NCI-H524 (cell line): Measurements from ENCODE around the gene ANKRD2.

Experiments
- DNase-seq, 2 experiments: peaks; one replicate each; lab custom pipeline; 2025; lab: John Stamatoyannopoulos, UW

ANKRD2 gene

DNA sequence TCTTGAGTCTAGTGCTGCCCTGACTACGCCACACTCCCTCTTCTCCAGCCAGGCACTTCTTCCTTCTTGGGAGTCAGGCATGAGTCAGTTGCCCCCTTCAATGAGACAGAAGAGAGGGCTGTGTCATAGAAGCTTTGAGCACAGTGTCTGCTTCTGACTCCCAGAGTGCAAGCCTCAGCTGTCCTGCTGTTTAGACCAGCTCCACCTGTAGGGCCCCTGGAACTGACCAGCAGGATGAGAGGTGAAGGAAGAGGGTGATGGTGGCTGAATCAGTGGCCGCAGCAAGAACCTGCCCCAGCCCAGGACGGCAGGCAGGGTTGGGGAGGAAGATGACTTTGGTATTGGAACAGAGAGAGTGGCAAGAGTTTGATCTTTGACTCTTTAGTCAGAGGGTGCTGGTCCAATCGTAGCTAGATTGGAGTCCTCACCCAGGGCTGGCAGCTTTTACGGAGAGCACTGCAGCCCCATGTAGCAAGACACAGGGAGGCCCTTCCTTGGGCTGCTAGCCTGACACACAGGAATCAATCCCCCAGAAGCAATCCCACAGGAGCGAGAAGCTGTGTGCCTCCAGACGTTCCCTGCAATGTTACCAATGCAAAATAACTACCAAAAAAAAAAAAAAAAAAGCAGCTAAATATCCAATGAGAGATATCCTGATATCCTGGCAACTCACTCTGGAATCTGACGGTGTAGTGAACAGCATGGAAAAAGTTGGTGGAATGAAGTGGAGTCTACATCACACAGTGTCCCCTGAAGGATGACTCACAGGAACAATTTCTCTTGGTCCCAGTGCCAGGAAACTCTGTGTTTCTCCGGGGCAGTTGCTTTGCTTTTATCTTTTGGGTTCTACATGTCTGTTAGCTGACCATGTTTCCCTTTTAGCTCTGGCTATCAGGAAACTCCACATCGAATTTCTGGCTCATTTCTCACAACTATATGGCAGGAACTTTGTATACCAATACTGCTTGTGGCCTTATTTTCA, 23.8 kb downstream of the ANKRD2 start:
- DNase-seq = no peak

GRCh38 chr10:97597778-97598177, 25.2 kb downstream of the ANKRD2 start:
- DNase-seq = no peak

DNA sequence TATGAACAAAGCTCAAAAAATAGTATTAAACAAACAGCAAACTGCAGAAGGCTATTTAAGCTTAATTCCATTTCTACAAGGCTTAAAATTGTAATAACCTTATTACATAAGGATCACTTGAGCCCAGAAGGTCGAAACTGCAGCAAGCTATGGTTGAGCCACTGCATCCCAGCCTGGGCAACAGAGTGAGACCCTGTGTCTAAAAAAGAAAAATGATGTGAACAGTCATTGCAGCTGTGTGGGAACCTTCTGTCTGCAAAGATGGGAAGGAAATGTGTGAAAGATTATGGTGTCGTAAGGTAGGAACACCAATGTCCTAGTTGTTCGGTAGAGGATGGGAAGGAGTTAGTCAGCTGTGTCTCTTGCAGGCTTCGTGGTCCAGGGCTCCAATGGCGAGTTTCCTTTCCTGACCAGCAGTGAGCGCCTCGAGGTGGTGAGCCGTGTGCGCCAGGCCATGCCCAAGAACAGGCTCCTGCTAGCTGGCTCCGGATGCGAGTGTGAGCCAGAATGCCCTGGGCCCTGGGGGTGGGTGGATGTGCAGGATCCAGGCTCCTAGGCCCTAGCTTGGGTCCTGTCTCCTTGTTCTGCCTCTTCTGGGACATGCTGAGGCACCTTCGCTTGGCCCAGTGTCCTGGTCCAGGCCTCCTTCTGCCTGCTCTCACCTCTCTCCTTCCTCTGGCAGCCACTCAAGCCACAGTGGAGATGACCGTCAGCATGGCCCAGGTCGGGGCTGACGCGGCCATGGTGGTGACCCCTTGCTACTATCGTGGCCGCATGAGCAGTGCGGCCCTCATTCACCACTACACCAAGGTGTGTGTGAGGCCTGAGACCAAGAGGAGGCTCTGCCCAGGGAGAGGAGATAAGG, 26.1 kb downstream of the ANKRD2 start:
- no peak for DNase-seq

- no peak for DNase-seq
Observed at GRCh38 chr10:97599272-97599619, 26.7 kb downstream of the ANKRD2 start.

DNA sequence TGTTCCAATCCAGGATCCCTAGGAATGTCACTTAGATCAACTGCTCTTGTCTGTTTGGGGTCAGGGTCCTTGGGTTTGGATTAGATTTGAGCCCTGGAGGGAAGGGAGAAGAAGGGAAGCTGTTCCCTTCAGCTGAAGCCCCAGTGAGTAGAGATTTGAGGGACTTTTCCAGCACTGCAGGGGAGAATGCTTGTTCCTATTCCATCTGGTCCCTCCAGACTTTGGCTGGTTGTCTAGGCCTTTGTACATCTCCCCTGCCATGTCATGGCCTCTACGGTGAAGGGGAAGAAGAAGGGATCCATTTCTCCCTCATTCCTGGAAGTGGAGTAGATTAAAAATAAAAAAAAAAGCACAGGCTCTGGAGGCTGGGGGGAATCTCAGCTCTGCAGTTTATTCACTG, 28.0 kb downstream of the ANKRD2 start:
- DNase-seq = no peak

GRCh38 chr10:97601268-97602215, 29.0 kb downstream of the ANKRD2 start:
- no peak for DNase-seq

DNA sequence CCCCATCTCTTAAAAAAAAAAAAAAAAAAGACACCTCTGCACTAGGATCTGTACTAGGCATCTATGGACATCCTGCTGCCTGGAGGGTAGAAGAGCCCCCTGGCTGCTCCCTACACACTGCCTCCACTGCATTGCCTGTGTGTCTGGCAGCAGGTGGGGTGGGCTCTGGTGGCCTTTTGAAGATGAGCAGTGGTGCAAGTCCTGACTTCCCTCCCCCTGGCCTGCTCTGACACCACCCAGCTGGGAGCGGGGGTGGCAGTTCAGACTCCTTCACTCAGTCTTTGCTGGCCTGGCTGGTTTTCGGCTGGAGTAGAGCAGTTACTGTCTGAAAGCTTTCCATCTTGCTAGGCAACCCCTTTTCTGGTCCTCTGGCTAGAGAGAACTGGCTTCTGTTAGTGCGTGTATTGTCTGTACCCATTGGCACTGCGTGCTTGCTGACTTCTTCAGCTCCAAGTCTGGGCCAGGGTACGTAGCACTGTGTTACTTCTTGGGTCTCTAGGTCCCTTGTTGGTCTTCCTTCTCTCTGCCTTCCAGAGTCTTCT, 34.6 kb downstream of the ANKRD2 start:
- no peak for DNase-seq

- no peak for DNase-seq
Observed at GRCh38 chr10:97608991-97609561, 36.5 kb downstream of the ANKRD2 start.

DNA sequence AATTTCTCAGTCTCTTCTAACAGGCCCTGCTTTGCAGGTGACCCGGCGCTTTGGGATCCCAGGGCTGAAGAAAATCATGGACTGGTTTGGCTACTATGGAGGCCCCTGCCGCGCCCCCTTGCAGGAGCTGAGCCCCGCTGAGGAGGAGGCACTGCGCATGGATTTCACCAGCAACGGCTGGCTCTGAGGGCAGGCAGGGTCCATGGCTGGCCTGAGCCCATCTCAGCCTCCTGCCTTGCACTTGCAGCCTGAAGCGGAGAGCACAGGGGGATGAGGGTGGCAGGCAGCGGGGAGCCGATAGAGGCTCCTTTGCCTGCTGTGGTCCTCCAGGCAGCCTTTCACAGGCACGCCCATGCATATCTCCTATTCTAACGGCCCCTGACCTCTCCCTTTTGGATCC, 38.9 kb downstream of the ANKRD2 start:
- no peak for DNase-seq

- DNase-seq = peak in 1 of 2 experiments; percentile 13
Observed at GRCh38 chr10:97612386-97612785, 39.8 kb downstream of the ANKRD2 start.

- DNase-seq = no peak
Observed at GRCh38 chr10:97618285-97618684, 45.7 kb downstream of the ANKRD2 start.

DNA sequence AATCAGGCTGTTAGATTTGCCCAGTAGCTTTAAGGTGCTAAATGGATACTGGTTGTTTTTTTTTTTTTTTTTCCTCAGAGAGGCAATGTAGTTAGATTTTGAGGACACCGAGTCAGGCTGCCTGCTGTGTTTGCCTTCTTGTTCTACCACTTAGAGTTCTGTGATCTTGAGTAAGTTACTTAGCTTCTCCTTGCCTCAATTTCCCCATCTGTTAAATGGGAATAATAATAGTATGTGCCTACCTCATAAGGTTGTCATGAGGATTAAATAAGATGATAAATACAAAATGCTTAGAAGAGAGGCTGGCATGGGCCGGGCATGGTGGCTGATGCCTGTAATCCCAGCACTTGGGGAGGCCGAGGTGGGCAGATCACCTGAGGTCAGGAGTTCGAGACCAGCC, 46.2 kb downstream of the ANKRD2 start:
- no peak for DNase-seq

- no peak for DNase-seq
Observed at GRCh38 chr10:97623277-97623676, 50.7 kb downstream of the ANKRD2 start.

DNA sequence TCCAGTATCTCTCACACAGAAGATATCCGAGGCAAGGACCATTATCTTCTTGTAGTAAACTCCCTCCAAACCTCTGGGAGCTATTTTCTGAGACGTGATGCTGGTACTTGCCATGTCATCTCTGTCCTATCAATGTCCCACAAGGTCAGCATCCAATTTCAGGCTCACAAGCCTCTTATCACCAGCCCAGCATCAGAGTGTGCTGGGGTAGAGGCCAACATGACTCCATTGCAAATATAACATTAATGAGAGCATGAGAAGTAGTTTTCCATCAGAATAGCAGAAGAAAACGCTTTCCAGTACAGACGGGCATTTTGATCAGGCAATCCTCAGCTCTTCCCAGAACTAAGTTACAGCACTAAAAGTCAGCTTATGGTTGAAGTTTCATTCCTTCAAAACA, 55.2 kb downstream of the ANKRD2 start:
- DNase-seq = no peak

DNA sequence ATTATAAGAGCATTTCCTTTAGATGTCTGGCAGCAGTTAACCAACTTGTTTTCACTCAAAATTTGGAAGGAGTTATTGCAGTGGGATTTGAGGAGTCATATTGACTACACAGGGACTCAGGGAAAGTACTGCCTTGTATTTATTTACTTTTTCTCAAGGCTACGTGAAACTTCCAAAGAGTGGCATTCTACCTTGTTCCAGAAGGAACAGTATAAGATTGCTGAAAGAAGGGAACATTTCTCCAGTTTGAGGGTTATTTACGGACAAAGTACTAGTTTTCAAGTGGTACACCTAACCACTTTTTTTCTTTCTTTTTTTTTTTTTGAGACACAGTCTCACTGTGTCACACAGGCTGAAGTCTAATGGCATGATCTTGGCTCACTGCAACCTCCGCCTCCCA, 55.6 kb downstream of the ANKRD2 start:
- DNase-seq = no peak

DNA sequence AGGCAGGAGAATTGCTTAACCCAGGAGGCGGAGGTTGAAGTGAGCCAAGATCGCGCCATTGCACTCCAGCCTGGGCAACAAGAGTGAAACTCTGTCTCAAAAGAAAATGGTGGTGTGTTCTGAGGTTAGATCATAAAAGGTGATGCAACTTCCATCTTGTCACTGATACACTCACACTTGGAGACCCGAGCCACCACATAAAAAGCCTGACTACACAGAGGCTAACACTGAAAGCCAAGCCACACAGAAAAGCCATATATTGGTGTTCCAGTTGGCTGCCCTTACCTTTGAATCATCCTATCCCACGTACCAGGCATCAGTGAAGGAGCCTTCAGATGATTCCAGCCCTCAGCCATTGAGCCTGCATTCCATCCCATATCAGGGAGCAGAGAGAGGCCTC, 56.7 kb downstream of the ANKRD2 start:
- DNase-seq = no peak

DNA sequence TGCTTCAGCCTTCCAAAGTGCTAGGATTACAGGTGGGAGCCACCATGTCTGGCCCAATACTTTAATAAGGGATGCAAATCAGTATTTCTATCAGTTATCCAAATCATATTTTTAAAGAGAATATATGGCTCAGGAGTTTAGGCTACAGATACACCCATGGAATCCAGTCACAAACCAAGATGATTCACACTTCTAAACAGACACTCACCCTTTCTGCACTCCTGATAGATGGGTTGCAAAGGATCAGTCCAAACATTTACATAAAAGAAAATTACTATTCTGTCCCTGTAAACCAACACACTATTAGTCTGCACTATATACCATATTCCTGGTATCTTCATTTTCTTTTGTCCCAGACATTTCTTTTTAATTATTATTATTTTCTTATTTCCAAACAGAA, 58.5 kb downstream of the ANKRD2 start:
- no peak for DNase-seq

GRCh38 chr10:97632949-97633884, 60.6 kb downstream of the ANKRD2 start, which contains the start of gene MORN4:
TSS of gene MORN4 (minus strand) at chr10:97633500. CDS start at chr10:97619653, 13,847 bp downstream.
- peak; percentile 74 to 76 for DNase-seq
